OCI-LY3 (cell line): ENCODE results near the gene RRH.

Experiments
- EZH2phosphoT487 ChIP-seq: fragments of 200-600 bp; shearing (Covaris generic); IDR thresholded peaks from 2 replicates; pipeline ENCODE4 v1.6.1; 2018; ENCODE audit warnings: antibody characterized with exemption, mixed run types, low read depth
- TF ChIP-seq, protein P1 (sequence below): fragments of 200-600, 300-600 bp; sonication (generic); IDR thresholded peaks from 2 replicates; pipeline ENCODE4 v1.5.1; 2014; ENCODE audit warnings: antibody characterized with exemption, low read length, low read depth

GRCh38 chr4:109864134-109864533 lies 36.4 kb downstream of the RRH start:
- TF ChIP-seq, protein P1, sequence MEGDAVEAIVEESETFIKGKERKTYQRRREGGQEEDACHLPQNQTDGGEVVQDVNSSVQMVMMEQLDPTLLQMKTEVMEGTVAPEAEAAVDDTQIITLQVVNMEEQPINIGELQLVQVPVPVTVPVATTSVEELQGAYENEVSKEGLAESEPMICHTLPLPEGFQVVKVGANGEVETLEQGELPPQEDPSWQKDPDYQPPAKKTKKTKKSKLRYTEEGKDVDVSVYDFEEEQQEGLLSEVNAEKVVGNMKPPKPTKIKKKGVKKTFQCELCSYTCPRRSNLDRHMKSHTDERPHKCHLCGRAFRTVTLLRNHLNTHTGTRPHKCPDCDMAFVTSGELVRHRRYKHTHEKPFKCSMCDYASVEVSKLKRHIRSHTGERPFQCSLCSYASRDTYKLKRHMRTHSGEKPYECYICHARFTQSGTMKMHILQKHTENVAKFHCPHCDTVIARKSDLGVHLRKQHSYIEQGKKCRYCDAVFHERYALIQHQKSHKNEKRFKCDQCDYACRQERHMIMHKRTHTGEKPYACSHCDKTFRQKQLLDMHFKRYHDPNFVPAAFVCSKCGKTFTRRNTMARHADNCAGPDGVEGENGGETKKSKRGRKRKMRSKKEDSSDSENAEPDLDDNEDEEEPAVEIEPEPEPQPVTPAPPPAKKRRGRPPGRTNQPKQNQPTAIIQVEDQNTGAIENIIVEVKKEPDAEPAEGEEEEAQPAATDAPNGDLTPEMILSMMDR, result no peak
- no peak for TF ChIP-seq EZH2phosphoT487
